Nucleus accumbens (tissue), 56 donors: Measurements from ENCODE around the gene CCDC102B.
"Not testable (repeated sequence)": the region's sequence is repeated elsewhere in the genome, so short reads cannot be mapped to it uniquely, and the experiment has no call there.

ENCODE experiments used
- DNase-seq, 56 donors: peaks; one replicate each; lab custom pipeline; 2025; lab: John Stamatoyannopoulos, UW

CCDC102B gene

GRCh38 chr18:68960355-68960754 is 162.5 kb downstream of the CCDC102B start:
- no peak for DNase-seq

- DNase-seq, result no peak
Measured at GRCh38 chr18:68962623-68963022, 164.7 kb downstream of the CCDC102B start.

GRCh38 chr18:68965817-68966216 is 167.9 kb downstream of the CCDC102B start:
- no peak for DNase-seq

GRCh38 chr18:68969027-68969426 is 171.1 kb downstream of the CCDC102B start:
- no peak for DNase-seq

GRCh38 chr18:68972176-68972575 is 174.3 kb downstream of the CCDC102B start:
- DNase-seq, result no peak

GRCh38 chr18:68979737-68980136 is 181.9 kb downstream of the CCDC102B start:
- DNase-seq, result no peak

GRCh38 chr18:68983126-68983525 is 185.2 kb downstream of the CCDC102B start:
- DNase-seq, result no peak

GRCh38 chr18:68984342-68984741 is 186.5 kb downstream of the CCDC102B start:
- DNase-seq, result no peak

GRCh38 chr18:68985172-68985820 is 187.4 kb downstream of the CCDC102B start:
- DNase-seq, result no peak

GRCh38 chr18:68991286-68991685 is 193.4 kb downstream of the CCDC102B start:
- no peak for DNase-seq

GRCh38 chr18:68992719-68993482 is 195.0 kb downstream of the CCDC102B start:
- DNase-seq, result no peak

- no peak for DNase-seq
Measured at GRCh38 chr18:68995675-68996074, 197.8 kb downstream of the CCDC102B start.

- DNase-seq, result no peak
Measured at GRCh38 chr18:68997845-68998244, 200.0 kb downstream of the CCDC102B start.

GRCh38 chr18:69000366-69000765 is 202.5 kb downstream of the CCDC102B start:
- DNase-seq, result no peak

- DNase-seq, result no peak
Measured at GRCh38 chr18:69002233-69002632, 204.4 kb downstream of the CCDC102B start.

- not testable (repeated sequence) for DNase-seq
Measured at GRCh38 chr18:69006212-69006611, 208.3 kb downstream of the CCDC102B start.

- no peak for DNase-seq
Measured at GRCh38 chr18:69008538-69008937, 210.7 kb downstream of the CCDC102B start.

GRCh38 chr18:69021211-69021805 is 223.4 kb downstream of the CCDC102B start:
- no peak for DNase-seq

GRCh38 chr18:69022426-69022825 is 224.5 kb downstream of the CCDC102B start:
- DNase-seq, result no peak

GRCh38 chr18:69031571-69031970 is 233.7 kb downstream of the CCDC102B start:
- no peak for DNase-seq

- no peak for DNase-seq
Measured at GRCh38 chr18:69032009-69032408, 234.1 kb downstream of the CCDC102B start.

- DNase-seq, result no peak
Measured at GRCh38 chr18:69035756-69036155, 237.9 kb downstream of the CCDC102B start.
